H1 (cell line): ENCODE data around the gene ABHD4. TPM values are rescaled to one million over a fixed set of nuclear protein-coding genes. Genes with fewer than 3 reads are reported as not detected.

Experiments used
- CTCF ChIA-PET: fragments of 300-600 bp; sonication (Branson Sonifier 250); formaldehyde crosslinking; loops from one replicate; lab custom pipeline; 2021; ENCODE audit not compliant: partially characterized antibody; lab: Charles Lee
- POLR2A ChIA-PET: fragments of 300-600 bp; sonication (Branson Sonifier 250); formaldehyde crosslinking; loops from one replicate; lab custom pipeline; 2021; ENCODE audit warnings: inconsistent platforms; ENCODE audit not compliant: partially characterized antibody; lab: Charles Lee
- DNase-seq, 2 experiments: peaks; one replicate each; pipeline versions ENCODE4 v3.0.0 to v3.0.0-alpha.2; 2010 to 2022; ENCODE audit warnings: low spot score in 2 of 2, low read depth in 1 of 2, mixed read lengths in 1 of 2
- FAIRE-seq: peaks from 2 replicates; lab custom pipeline; 2011; peaks lifted over from hg19 to GRCh38; lab: Jason Lieb, UNC
- H2AFZ ChIP-seq: 2 replicates; pipeline ENCODE4 v1.8.1; 2012; ENCODE audit warnings: low read length, inconsistent platforms
- H2AK5ac ChIP-seq: 2 replicates; pipeline ENCODE4 v1.6.1; 2013; ENCODE audit warnings: low read depth, low read length
- H2BK120ac ChIP-seq: replicated peaks from 2 replicates; pipeline ENCODE3; 2013; ENCODE audit warnings: low read depth, low read length, inconsistent platforms
- H2BK12ac ChIP-seq: 2 replicates; pipeline ENCODE4 v1.6.1; 2013; ENCODE audit warnings: low read depth, low read length
- H2BK15ac ChIP-seq: 2 replicates; pipeline ENCODE4 v1.6.1; 2013; ENCODE audit warnings: low read length
- H2BK20ac ChIP-seq: 2 replicates; pipeline ENCODE4 v1.6.1; 2013; ENCODE audit warnings: low read length
- H2BK5ac ChIP-seq: 2 replicates; pipeline ENCODE4 v1.6.1; 2013; ENCODE audit warnings: low read depth, low read length
- H3K14ac ChIP-seq: 2 replicates; pipeline ENCODE4 v1.6.1; 2013; ENCODE audit warnings: inconsistent platforms; ENCODE audit not compliant: insufficient read length
- H3K18ac ChIP-seq: 2 replicates; pipeline ENCODE4 v1.6.1; 2013; ENCODE audit warnings: low read length; ENCODE audit errors: extremely low read depth
- H3K23ac ChIP-seq: 2 replicates; pipeline ENCODE4 v1.6.1; 2013; ENCODE audit warnings: inconsistent platforms; ENCODE audit not compliant: insufficient read length
- H3K23me2 ChIP-seq: 2 replicates; pipeline ENCODE4 v1.6.1; 2013; ENCODE audit warnings: low read depth, low read length
- H3K27ac ChIP-seq: 2 replicates; pipeline ENCODE4 v1.6.1; 2011; ENCODE audit warnings: low read depth, low read length, inconsistent platforms
- H3K27me3 ChIP-seq, 4 experiments: replicated peaks in 1 of 4; 1 replicate in 1 of 4; 2 replicates in 3 of 4; pipeline versions ENCODE4 v1.6.1 to v1.8.1; 2011 to 2013; ENCODE audit warnings: low read length in 3 of 4, mild to moderate bottlenecking in 3 of 4, inconsistent platforms in 2 of 4, mixed read lengths in 2 of 4, moderate library complexity in 1 of 4; ENCODE audit not compliant: control insufficient read depth in 3 of 4, insufficient read depth in 3 of 4; ENCODE audit errors: extremely low read depth in 1 of 4
- H3K36me3 ChIP-seq, 4 experiments: 2 replicates each; pipeline versions ENCODE4 v1.6.1 to v1.8.1; 2011 to 2013; ENCODE audit warnings: mild to moderate bottlenecking in 4 of 4, low read length in 3 of 4, moderate library complexity in 2 of 4, control low read depth in 1 of 4, inconsistent platforms in 1 of 4; ENCODE audit not compliant: insufficient read depth in 4 of 4, control insufficient read depth in 2 of 4
- H3K4ac ChIP-seq: replicated peaks from 2 replicates; pipeline ENCODE3; 2013; ENCODE audit warnings: low read length, low read depth, mixed read lengths, inconsistent platforms; ENCODE audit not compliant: insufficient read length
- H3K4me1 ChIP-seq, 4 experiments: replicated peaks in 1 of 4; 1 replicate in 1 of 4; 2 replicates in 3 of 4; pipeline versions ENCODE4 v1.6.1 to v1.8.1; 2011 to 2013; ENCODE audit warnings: low read length in 3 of 4, inconsistent platforms in 2 of 4, mixed read lengths in 1 of 4; ENCODE audit not compliant: insufficient read depth in 4 of 4, control insufficient read depth in 3 of 4
- H3K4me2 ChIP-seq, 2 experiments: 2 replicates each; pipeline versions ENCODE4 v1.6.1 to v1.8.1; 2011 to 2013; ENCODE audit warnings: low read depth in 2 of 2, low read length in 2 of 2, control low read depth in 1 of 2, inconsistent platforms in 1 of 2, mild to moderate bottlenecking in 1 of 2; ENCODE audit not compliant: insufficient read depth in 1 of 2
- H3K4me3 ChIP-seq, 4 experiments: fragments of 200-600, 300-600 bp in 1 of 4; sonication (generic), shearing (Covaris generic), sonication (Bioruptor Twin) in 1 of 4; 2 replicates each; pipeline versions ENCODE4 v1.5.1 to v1.8.1; 2011 to 2016; ENCODE audit warnings: low read length in 4 of 4, low read depth in 3 of 4, control low read depth in 2 of 4, inconsistent platforms in 2 of 4, mild to moderate bottlenecking in 2 of 4, mixed read lengths in 1 of 4, moderate library complexity in 1 of 4; ENCODE audit not compliant: insufficient read depth in 2 of 4; ENCODE audit errors: extremely low read depth in 1 of 4
- H3K56ac ChIP-seq: replicated peaks from 2 replicates; pipeline ENCODE3; 2013; ENCODE audit warnings: low read depth, mild to moderate bottlenecking, mixed read lengths, low read length, inconsistent platforms; ENCODE audit not compliant: insufficient read length
- H3K79me1 ChIP-seq: 2 replicates; pipeline ENCODE4 v1.6.1; 2013; ENCODE audit warnings: low read depth, low read length, control low read depth
- H3K79me2 ChIP-seq, 2 experiments: 2 replicates each; pipeline versions ENCODE4 v1.6.1 to v1.8.1; 2012 to 2013; ENCODE audit warnings: low read length in 2 of 2, mild to moderate bottlenecking in 2 of 2, inconsistent platforms in 1 of 2; ENCODE audit not compliant: insufficient read depth in 2 of 2, control insufficient read depth in 1 of 2
- H3K9ac ChIP-seq, 4 experiments: replicated peaks in 1 of 4; 1 replicate in 1 of 4; 2 replicates in 3 of 4; pipeline versions ENCODE4 v1.6.1 to v1.8.1; 2011 to 2013; ENCODE audit warnings: low read depth in 3 of 4, low read length in 3 of 4, control low read depth in 2 of 4, mild to moderate bottlenecking in 2 of 4, moderate library complexity in 2 of 4, inconsistent platforms in 1 of 4; ENCODE audit errors: extremely low read depth in 1 of 4
- H3K9me3 ChIP-seq, 2 experiments: 2 replicates each; pipeline versions ENCODE4 v1.6.1 to v1.8.1; 2012 to 2013; ENCODE audit warnings: mild to moderate bottlenecking in 2 of 2, moderate library complexity in 2 of 2, control low read depth in 1 of 2, inconsistent platforms in 1 of 2, low read depth in 1 of 2, low read length in 1 of 2, mixed read lengths in 1 of 2; ENCODE audit not compliant: insufficient read depth in 2 of 2
- H4K20me1 ChIP-seq, 2 experiments: replicated peaks in 1 of 2; 2 replicates each; pipeline versions ENCODE3 to v1.8.1; 2011 to 2013; ENCODE audit warnings: inconsistent platforms in 2 of 2, low read length in 2 of 2, mild to moderate bottlenecking in 1 of 2; ENCODE audit not compliant: insufficient read depth in 2 of 2, control insufficient read depth in 1 of 2
- H4K5ac ChIP-seq: 2 replicates; pipeline ENCODE4 v1.6.1; 2013; ENCODE audit warnings: low read length, low read depth, mixed read lengths, inconsistent platforms; ENCODE audit not compliant: insufficient read length
- H4K8ac ChIP-seq: 2 replicates; pipeline ENCODE4 v1.8.0; 2013; ENCODE audit warnings: mild to moderate bottlenecking, moderate library complexity, low read length, inconsistent platforms; ENCODE audit not compliant: insufficient read depth; ENCODE audit errors: extremely low read depth
- H4K91ac ChIP-seq: replicated peaks from 2 replicates; pipeline ENCODE3; 2013; ENCODE audit warnings: low read length, mixed read lengths, inconsistent platforms; ENCODE audit not compliant: insufficient read length
- CBX5 ChIP-seq: fragments of 300-800, 300-1000 bp; sonication (generic); IDR thresholded peaks from 2 replicates; pipeline ENCODE4 v1.7.1; 2016; ENCODE audit warnings: antibody characterized with exemption, low read length, low read depth
- JUN ChIP-seq: IDR thresholded peaks from 2 replicates; pipeline ENCODE4 v1.6.1; 2011; ENCODE audit warnings: low read depth, mild to moderate bottlenecking, improper control_type of control experiment, low read length
- KDM4A ChIP-seq: IDR thresholded peaks from one replicate; pipeline ENCODE4 v1.7.1; 2012; ENCODE audit warnings: low read depth, mild to moderate bottlenecking, moderate library complexity, low read length, inconsistent platforms; ENCODE audit not compliant: severe bottlenecking
- POU5F1 ChIP-seq: IDR thresholded peaks from 2 replicates; pipeline ENCODE4 v1.6.1; 2011; ENCODE audit warnings: low read depth, mild to moderate bottlenecking, low read length, moderate library complexity
- SIN3A ChIP-seq, 2 experiments: IDR thresholded peaks in 1 of 2; conservative IDR thresholded peaks in 1 of 2; 2 replicates each; pipeline ENCODE4 v1.6.1; 2011 to 2012; ENCODE audit warnings: low read length in 2 of 2, improper control_type of control experiment in 1 of 2, low read depth in 1 of 2, mild to moderate bottlenecking in 1 of 2
- SRF ChIP-seq: IDR thresholded peaks from 2 replicates; pipeline ENCODE4 v1.6.1; 2011; ENCODE audit warnings: mild to moderate bottlenecking, low read depth, low read length, moderate library complexity
- WGBS, 2 experiments: shearing (Covaris generic) in 1 of 2; methylation state at CpG; one replicate each; pipeline versions ENCODE4 v1.1.6 to v1.1.7; 2013 to 2015; ENCODE audit warnings: low lambda C conversion rate in 2 of 2, mixed read lengths in 2 of 2, inconsistent platforms in 1 of 2, low coverage in 1 of 2, missing lambda C conversion rate in 1 of 2; ENCODE audit not compliant: insufficient replicate concordance in 2 of 2, insufficient coverage in 1 of 2, insufficient read length in 1 of 2; ENCODE audit errors: extremely low coverage in 1 of 2, missing lambda C conversion rate in 1 of 2; 5-methylcytosine and 5-hydroxymethylcytosine counted together
- polyA plus RNA-seq, 7 experiments: library from polyadenylated mRNA; depleted of rRNA in 3 of 7; stranded (reverse) in 5 of 7; unstranded in 2 of 7; fragments of >200 nt in 5 of 7; fragments of 200-250 nt in 2 of 7; gene quantifications; 1 replicate in 5 of 7; 2 replicates in 1 of 7; 4 replicates in 1 of 7; pipeline versions ENCODE4 v1.2.1 to v1.2.3, GENCODE V29; 2011 to 2013; ENCODE audit warnings: missing spikeins in 2 of 7, mixed read lengths in 2 of 7
- total RNA-seq: library from RNA; stranded (reverse); fragmentation: NEBNext Ultra II Directional; extraction: Animal tissue kit (Norgen Biotek cat#: 25700); gene quantifications from 2 replicates; pipeline ENCODE4 v1.2.1, GENCODE V29; 2021

The ABHD4 gene
- total and polyA plus RNA-seq, 2 of the 8 experiments (the other 6 are each of a cell fraction or from before 2014, with no cell fraction given), result 32.4 to 42.9 TPM

DNA sequence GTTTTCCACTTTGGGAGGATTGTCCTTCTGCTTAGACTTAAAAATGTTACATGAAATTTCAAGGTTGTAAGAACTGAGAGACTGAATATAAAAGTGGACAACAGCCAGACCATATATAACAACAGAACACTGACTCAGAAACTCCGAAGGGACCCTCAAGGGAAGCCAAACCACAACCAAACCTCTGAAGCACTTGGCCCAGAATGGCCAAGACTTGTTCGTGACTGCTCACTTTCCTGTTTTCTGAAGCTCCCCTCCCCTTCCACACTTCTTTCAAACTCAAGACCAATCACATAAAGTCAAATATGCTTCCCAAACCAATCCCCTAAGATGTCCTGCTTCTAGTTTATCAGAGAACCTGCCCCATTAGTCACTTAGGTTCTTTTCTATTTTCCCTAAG is 32.4 kb downstream of the ABHD4 start:
- Histone ChIP-seq H2BK20ac (no peak overlapping the region), H3K4me2 (no peak overlapping the region), H3K27me3 (no peaks in the 10 kb centered on the region), H3K27ac (no peak overlapping the region), H3K23ac (no peak overlapping the region), H2AK5ac (no peak overlapping the region), H3K36me3 (no peaks in the 10 kb centered on the region), H2BK15ac (no peak overlapping the region), H2BK120ac (no peak overlapping the region), H3K9ac (no peak overlapping the region), H2BK12ac (no peak overlapping the region), H4K91ac (no peak overlapping the region), H3K14ac (no peak overlapping the region), H2AFZ (no peak overlapping the region), H2BK5ac (no peak overlapping the region), H3K4ac (no peak overlapping the region), H3K4me1 (peaks cover 0 to 9% (median 4%) of the 10 kb centered on the region in 4 experiments; a peak in 3 of 7 replicates), H3K4me3 (no peak overlapping the region), H3K79me1 (no peaks in the 10 kb centered on the region), H3K9me3 (peaks cover 9 to 13% of the 10 kb centered on the region in 2 experiments; a peak in 2 of 4 replicates), H3K18ac (no peak overlapping the region), H4K20me1 (no peaks in the 10 kb centered on the region), H4K8ac (no peak overlapping the region), H3K79me2 (no peaks in the 10 kb centered on the region), H3K56ac (no peak overlapping the region), H4K5ac (no peak overlapping the region), H3K23me2 (peaks cover 2% of the 10 kb centered on the region; the same call in 1 of the 2 replicates)
- WGBS, 2 experiments, result 86% methylated on average over 2 of the region's 2 CpGs; no CpG with 5 or more reads in 1 of the 2 experiments
- TF ChIP-seq POU5F1, result no peak
- no peak for TF ChIP-seq KDM4A
- TF ChIP-seq CBX5, result no peak
- no peak for TF ChIP-seq SIN3A (conservative IDR thresholded peaks at IDR 0.05 in 1 of 2, IDR thresholded peaks at IDR 0.05 in 1 of 2; ENCODE audit: low read depth in 1 of 2, low read length in 2 of 2)
- no peak for TF ChIP-seq SRF
- no peak for TF ChIP-seq JUN
- no peak for DNase-seq
- CTCF ChIA-PET, result interaction anchor here (1.2 kb wide), 1 partner anchor 12 kb away, joined by 4 read pairs; no protein-coding TSS in a partner anchor
- no peak for FAIRE-seq
- POLR2A ChIA-PET, result no interaction called here
